Upper lobe of left lung (tissue), 4 donors: ENCODE measurements around the gene TSPOAP1.

Source experiments
- CTCF ChIP-seq, 6 experiments: fragments of 450-650 bp in 4 of 6; fragments of 200-600 bp in 2 of 6; sonication (generic) in 2 of 6; IDR thresholded peaks; one replicate each; pipeline ENCODE4 v1.5.1; 2016 to 2019; ENCODE audit warnings: antibody characterized with exemption in 6 of 6
- POLR2A ChIP-seq, 4 donors: fragments of 450-650 bp; IDR thresholded peaks; one replicate each; pipeline ENCODE4 v1.5.1; 2016 to 2017; ENCODE audit warnings: antibody characterized with exemption in 4 of 4, mild to moderate bottlenecking in 2 of 4
- POLR2AphosphoS5 ChIP-seq, 2 donors: sonication (generic); formaldehyde crosslinking; IDR thresholded peaks; one replicate each; pipeline ENCODE4 v1.5.1; 2017; ENCODE audit warnings: antibody characterized with exemption in 2 of 2

- TF ChIP-seq POLR2AphosphoS5 (IDR thresholded peaks at IDR 0.05) (no peak), CTCF (IDR thresholded peaks at IDR 0.05) (no peak), POLR2A (IDR thresholded peaks at IDR 0.05) (no peak)
Observed at GRCh38 chr17:58252141-58252540, 76.5 kb downstream of the TSPOAP1 start.
